Activated CD8-positive, alpha-beta T cell treated with anti-CD3 and anti-CD28 coated beads for 36 hours (primary cell): ENCODE results near the gene UPF1. TPM values are rescaled to one million over a fixed set of nuclear protein-coding genes. Genes with fewer than 3 reads are reported as not detected.
"Not testable (repeated sequence)": the region's sequence is repeated elsewhere in the genome, so short reads cannot be mapped to it uniquely, and the experiment has no call there.

ENCODE experiments used
- ATAC-seq: fragments of 200-7000 bp; cut with Tn5 transposase; one replicate; pipeline ENCODE4 v1.10.0; 2021; ENCODE audit warnings: mild to moderate bottlenecking, moderate library complexity
- CTCF ChIA-PET: fragments of 350-600 bp; sonication (Branson Sonifier 250); formaldehyde crosslinking; loops from one replicate; lab custom pipeline; 2021; ENCODE audit warnings: antibody characterized with exemption; lab: Charles Lee
- POLR2A ChIA-PET: fragments of 350-600 bp; sonication (Branson Sonifier 250); formaldehyde crosslinking; loops from one replicate; lab custom pipeline; 2021; ENCODE audit warnings: antibody characterized with exemption; lab: Charles Lee
- DNase-seq: peaks from one replicate; pipeline ENCODE4 v3.0.0-alpha.2; 2020
- H3K27ac Mint-ChIP-seq: one replicate; pipeline ENCODE4 v1.8.0; 2021; ENCODE audit warnings: mild to moderate bottlenecking, mixed read lengths
- H3K27me3 Mint-ChIP-seq: one replicate; pipeline ENCODE4 v1.8.0; 2021; ENCODE audit warnings: mixed read lengths
- H3K36me3 Mint-ChIP-seq: one replicate; pipeline ENCODE4 v1.8.0; 2021; ENCODE audit warnings: low read depth, mixed read lengths
- H3K4me1 Mint-ChIP-seq: one replicate; pipeline ENCODE4 v1.8.0; 2021; ENCODE audit warnings: low read depth, mixed read lengths
- H3K4me3 Mint-ChIP-seq: one replicate; pipeline ENCODE4 v1.8.0; 2021; ENCODE audit warnings: mild to moderate bottlenecking, moderate library complexity, mixed read lengths
- H3K9me3 Mint-ChIP-seq: one replicate; pipeline ENCODE4 v1.8.0; 2021; ENCODE audit warnings: mixed read lengths
- CTCF ChIP-seq: fragments of 200-600 bp; IDR thresholded peaks from one replicate; pipeline ENCODE4 v1.8.0; 2022; ENCODE audit warnings: antibody characterized with exemption, mild to moderate bottlenecking
- intact Hi-C: fragments of 100-400 bp; cut with micrococcal nuclease; formaldehyde crosslinking; loops from one replicate; pipeline ENCODE4 v1.10.0; 2022
- total RNA-seq, 2 experiments: library from RNA; stranded (reverse); gene quantifications; one replicate each; pipeline ENCODE4 v1.2.3, GENCODE V29; 2021

Gene UPF1
- total RNA-seq, 2 experiments from 2014 or later, result 75.9 to 87.6 TPM

DNA sequence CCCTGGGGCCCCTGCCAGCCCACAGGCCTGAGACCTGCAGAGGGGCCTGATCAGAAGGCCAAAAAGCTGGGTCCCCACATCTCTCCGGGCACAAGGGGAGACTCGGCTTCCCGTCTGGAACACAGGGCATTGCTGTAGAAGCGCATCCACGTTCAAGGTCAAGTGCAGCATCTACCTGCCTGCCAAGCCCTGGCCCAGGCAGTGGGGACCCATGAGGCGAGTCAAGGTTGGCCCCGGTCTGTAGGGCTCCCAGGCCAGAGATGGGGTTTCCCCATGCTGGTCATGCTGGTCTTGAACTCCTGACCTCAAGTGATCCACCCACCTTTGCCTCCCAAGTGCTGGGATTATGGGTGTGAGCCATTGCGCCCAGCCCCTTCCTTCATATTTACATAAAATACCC, 27.1 kb upstream of the UPF1 start:
- H3K27ac Mint-ChIP-seq, result no peak overlapping the region
- no peak for TF ChIP-seq CTCF
- no peaks in the 10 kb centered on the region for H3K4me1 Mint-ChIP-seq
- ChIA-PET CTCF (no interaction called here), POLR2A (no interaction called here)
- DNase-seq (no peak), ATAC-seq (no peak)
- no peaks in the 10 kb centered on the region for H3K9me3 Mint-ChIP-seq
- H3K27me3 Mint-ChIP-seq, result peaks cover 5% of the 10 kb centered on the region
- H3K36me3 Mint-ChIP-seq, result no peaks in the 10 kb centered on the region
- H3K4me3 Mint-ChIP-seq, result no peak overlapping the region
- intact Hi-C loops, result no loop called here

GRCh38 chr19:18807861-18808331, 23.9 kb upstream of the UPF1 start:
- no peak for ATAC-seq
- CTCF ChIA-PET, result interaction anchor here (1.8 kb wide), 1 partner anchor 16 kb away, joined by 4 read pairs; no protein-coding TSS in a partner anchor
- POLR2A ChIA-PET, result no interaction called here

DNA sequence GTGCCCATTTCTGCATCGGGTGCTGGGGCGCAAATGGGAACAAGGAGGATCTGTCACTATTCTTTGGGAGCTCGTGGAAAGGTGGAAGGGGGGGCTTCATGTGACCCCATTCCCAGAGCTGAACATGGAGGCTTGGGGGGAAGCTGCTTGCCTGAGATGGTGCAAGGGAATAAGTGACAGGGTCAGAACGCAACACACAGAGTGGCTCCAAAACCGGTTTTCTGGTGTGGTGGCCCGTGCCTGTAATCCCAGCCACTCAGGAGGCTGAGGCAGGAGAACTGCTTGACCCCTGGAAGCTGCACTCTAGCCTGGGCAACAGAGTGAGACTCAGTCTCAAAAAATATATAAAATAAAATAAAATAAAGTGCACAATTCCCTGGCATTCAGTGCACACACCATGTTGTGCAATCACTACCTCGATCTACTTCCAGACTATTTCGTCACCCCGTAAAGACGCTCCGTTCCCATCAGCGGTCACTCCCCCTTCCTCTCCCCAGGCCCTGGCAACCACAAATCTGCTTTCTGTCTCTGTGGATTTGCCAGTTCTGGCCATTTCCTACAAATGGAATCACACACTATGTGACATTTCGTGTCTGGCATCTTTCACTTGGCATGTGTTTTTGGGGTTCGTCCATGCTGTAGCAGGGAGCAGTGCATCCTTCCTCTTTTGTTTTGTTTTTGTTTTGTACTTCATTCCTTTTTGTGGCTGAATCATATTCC, 22.4 kb upstream of the UPF1 start:
- CTCF ChIA-PET, result interaction anchor here (1.8 kb wide), 1 partner anchor 14 kb away, joined by 4 read pairs; no protein-coding TSS in a partner anchor
- intact Hi-C loops, result no loop called here
- Mint-ChIP-seq H3K27ac (no peak overlapping the region), H3K36me3 (no peaks in the 10 kb centered on the region), H3K4me3 (no peak overlapping the region), H3K27me3 (peaks cover 3% of the 10 kb centered on the region), H3K9me3 (no peaks in the 10 kb centered on the region), H3K4me1 (no peaks in the 10 kb centered on the region)
- no peak for TF ChIP-seq CTCF
- ATAC-seq (no peak), DNase-seq (no peak)
- POLR2A ChIA-PET, result interaction anchor here (1.0 kb wide), 1 partner anchor 145 kb away, joined by 3 read pairs; no protein-coding TSS in a partner anchor

More at GRCh38 chr19:18807861-18808331, 23.9 kb upstream of the UPF1 start:
- H3K9me3 Mint-ChIP-seq, result no peaks in the 10 kb centered on the region
- DNase-seq, result no peak
- H3K27ac Mint-ChIP-seq, result no peak overlapping the region
- intact Hi-C loops, result no loop called here
- peaks cover 3% of the 10 kb centered on the region for H3K27me3 Mint-ChIP-seq
- no peak overlapping the region for H3K4me3 Mint-ChIP-seq
- TF ChIP-seq CTCF, result no peak
- H3K4me1 Mint-ChIP-seq, result no peaks in the 10 kb centered on the region
- H3K36me3 Mint-ChIP-seq, result no peaks in the 10 kb centered on the region

DNA sequence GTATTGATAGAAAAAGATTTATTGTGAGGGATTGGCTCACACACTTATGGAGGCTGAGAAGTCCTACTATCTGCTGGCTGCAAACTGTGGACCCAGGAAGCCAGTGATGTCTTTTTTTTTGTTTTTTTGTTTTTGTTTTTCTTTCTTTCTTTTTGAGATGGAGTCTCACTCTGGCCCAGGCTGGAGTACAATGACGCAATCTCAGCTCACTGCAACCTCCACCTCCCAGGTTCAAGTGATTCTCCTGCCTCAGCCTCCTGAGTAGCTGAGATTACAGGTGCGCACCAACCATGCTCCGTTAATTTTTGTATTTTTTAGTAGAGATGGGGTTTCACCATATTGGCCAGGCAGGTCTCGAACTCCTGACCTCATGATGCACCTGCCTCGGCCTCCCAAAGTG, 20.1 kb upstream of the UPF1 start:
- DNase-seq, H3K36me3 Mint-ChIP-seq, intact Hi-C loops, H3K9me3 Mint-ChIP-seq, H3K4me1 Mint-ChIP-seq, ATAC-seq, POLR2A ChIA-PET, H3K27ac Mint-ChIP-seq, H3K4me3 Mint-ChIP-seq, H3K27me3 Mint-ChIP-seq: not testable (repeated sequence)
- CTCF ChIA-PET, result interaction anchor here (1.1 kb wide), 1 partner anchor 20 kb away, joined by 3 read pairs; the partner anchor contains the start of gene UPF1

DNA sequence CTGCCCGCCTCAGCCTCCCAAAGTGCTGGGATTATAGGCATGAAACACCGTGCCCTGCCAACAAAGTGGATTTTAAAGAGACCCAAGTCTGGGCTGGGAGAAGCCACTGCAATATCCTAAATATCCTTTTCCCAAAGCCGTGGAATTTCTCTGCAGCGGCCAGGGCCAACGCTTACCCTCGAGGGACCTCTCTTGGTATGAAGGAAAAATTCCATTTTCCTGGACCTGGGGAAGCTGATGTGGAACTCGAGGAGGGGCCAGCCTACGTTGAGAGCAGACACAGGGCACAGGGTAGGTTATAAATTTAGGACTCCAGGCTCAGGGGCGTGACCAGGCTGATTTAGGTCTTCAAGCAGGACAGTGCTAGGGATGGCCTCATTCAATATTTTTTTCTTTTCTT, 17.7 kb upstream of the UPF1 start:
- no peaks in the 10 kb centered on the region for H3K4me1 Mint-ChIP-seq
- TF ChIP-seq CTCF, result no peak
- no peak overlapping the region for H3K4me3 Mint-ChIP-seq
- no peaks in the 10 kb centered on the region for H3K9me3 Mint-ChIP-seq
- peaks cover 3% of the 10 kb centered on the region for H3K27me3 Mint-ChIP-seq
- no peaks in the 10 kb centered on the region for H3K36me3 Mint-ChIP-seq
- ChIA-PET POLR2A (no interaction called here), CTCF (no interaction called here)
- ATAC-seq, result no peak
- intact Hi-C loops, result no loop called here
- no peak overlapping the region for H3K27ac Mint-ChIP-seq
- DNase-seq, result no peak
